ENCODE results near the gene LTF. TPM values are rescaled to one million over a fixed set of nuclear protein-coding genes. Genes with fewer than 3 reads are reported as not detected.

Gene LTF
- total RNA-seq, 1 donor from 2014 or later, result under 0.01 TPM

GRCh38 chr3:46505953-46506352, 41.2 kb upstream of the LTF start:
- FAIRE-seq (no peak), DNase-seq (ENCODE audit: low read depth) (no peak)
- Histone ChIP-seq H3K36me3 (ENCODE audit: control insufficient read depth, insufficient read depth, low read length) (no peaks in the 10 kb centered on the region), H3K27me3 (ENCODE audit: control insufficient read depth, insufficient read depth, low read length) (no peaks in the 10 kb centered on the region), H3K4me3 (ENCODE audit: low read depth, low read length) (no peak overlapping the region)
- TF ChIP-seq, protein P1, sequence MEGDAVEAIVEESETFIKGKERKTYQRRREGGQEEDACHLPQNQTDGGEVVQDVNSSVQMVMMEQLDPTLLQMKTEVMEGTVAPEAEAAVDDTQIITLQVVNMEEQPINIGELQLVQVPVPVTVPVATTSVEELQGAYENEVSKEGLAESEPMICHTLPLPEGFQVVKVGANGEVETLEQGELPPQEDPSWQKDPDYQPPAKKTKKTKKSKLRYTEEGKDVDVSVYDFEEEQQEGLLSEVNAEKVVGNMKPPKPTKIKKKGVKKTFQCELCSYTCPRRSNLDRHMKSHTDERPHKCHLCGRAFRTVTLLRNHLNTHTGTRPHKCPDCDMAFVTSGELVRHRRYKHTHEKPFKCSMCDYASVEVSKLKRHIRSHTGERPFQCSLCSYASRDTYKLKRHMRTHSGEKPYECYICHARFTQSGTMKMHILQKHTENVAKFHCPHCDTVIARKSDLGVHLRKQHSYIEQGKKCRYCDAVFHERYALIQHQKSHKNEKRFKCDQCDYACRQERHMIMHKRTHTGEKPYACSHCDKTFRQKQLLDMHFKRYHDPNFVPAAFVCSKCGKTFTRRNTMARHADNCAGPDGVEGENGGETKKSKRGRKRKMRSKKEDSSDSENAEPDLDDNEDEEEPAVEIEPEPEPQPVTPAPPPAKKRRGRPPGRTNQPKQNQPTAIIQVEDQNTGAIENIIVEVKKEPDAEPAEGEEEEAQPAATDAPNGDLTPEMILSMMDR (IDR thresholded peaks at IDR 0.05; ENCODE audit: insufficient read depth, low read length, severe bottlenecking), result no peak

DNA sequence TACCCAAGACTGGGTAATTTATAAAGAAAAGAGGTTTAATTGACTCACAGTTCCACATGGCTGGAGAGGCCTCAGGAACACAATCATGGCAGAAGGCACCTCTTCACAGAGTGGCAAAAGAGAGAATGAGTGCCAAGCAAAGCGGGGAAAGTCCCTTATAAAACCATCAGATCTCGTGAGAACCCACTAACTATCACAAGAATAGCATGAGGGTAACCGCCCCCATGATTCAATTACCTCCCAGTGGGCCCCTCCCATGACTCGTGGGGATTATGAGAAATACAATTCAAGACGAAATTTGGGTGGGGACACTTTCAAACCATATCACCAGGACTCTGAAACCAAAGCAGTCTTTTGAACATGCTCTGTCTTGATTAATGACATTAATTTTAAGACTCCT, 40.1 kb upstream of the LTF start:
- H3K27me3 ChIP-seq (ENCODE audit: control insufficient read depth, insufficient read depth, low read length), result no peaks in the 10 kb centered on the region
- no peaks in the 10 kb centered on the region for H3K36me3 ChIP-seq (ENCODE audit: control insufficient read depth, insufficient read depth, low read length)
- H3K4me3 ChIP-seq (ENCODE audit: low read depth, low read length), result no peak overlapping the region
- TF ChIP-seq, protein P1 (IDR thresholded peaks at IDR 0.05; ENCODE audit: insufficient read depth, low read length, severe bottlenecking), result no peak
- no peak for DNase-seq (ENCODE audit: low read depth)
- no peak for FAIRE-seq

DNA sequence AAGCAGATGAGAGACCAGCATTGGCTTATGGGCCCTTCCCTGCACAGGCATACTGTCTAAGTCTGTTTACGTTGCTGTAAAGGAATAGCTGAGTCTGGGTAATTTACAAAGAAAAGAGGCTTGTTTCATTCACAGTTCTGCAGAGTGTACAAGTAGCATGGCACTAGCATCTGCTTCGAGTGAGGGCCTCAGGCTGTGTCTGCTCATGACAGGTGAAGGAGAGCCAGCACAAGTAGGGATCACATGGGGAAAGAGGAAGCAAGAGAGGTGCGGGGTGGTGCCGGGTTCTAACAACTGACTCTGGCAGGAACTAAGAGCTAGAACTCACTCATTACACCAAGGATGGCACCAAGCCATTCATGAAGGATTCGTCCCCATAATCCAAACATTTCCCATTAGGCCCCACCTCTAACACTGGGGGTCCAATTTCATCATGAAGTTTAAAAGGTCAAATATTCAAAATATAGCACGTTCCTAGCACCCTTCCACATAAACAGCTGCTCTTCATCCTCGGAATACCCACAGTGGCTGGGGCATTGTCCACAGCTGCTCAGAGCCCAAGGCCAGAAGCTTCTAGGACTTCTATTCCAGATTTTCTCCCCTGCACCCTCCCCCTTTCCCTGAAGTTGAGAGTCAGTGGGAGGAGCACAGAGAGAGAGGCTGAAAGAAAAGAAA, 38.6 kb upstream of the LTF start:
- DNase-seq (ENCODE audit: low read depth) (no peak), FAIRE-seq (no peak)
- no peak overlapping the region for H3K4me3 ChIP-seq (ENCODE audit: low read depth, low read length)
- TF ChIP-seq, protein P1 (IDR thresholded peaks at IDR 0.05; ENCODE audit: insufficient read depth, low read length, severe bottlenecking), result no peak
- no peaks in the 10 kb centered on the region for H3K36me3 ChIP-seq (ENCODE audit: control insufficient read depth, insufficient read depth, low read length)
- H3K27me3 ChIP-seq (ENCODE audit: control insufficient read depth, insufficient read depth, low read length), result no peaks in the 10 kb centered on the region

DNA sequence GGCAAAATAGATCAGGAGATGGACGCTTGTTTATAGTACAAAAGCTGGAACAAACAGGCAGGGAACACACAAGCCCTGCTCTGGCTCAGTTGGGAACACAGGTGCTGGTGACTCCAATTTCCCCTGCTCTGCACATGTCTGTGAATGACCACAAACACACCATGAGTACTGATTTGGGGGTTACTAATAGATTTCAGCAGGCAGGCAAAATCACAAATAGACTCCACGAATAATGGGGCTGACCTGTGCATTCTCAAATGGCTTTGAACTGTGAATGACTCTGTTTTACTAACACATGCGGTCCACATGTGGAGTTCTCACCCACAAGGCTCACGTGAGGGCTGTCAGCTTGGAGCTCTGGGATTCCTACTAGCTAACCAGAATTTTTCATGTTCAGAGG, 37.0 kb upstream of the LTF start:
- Histone ChIP-seq H3K36me3 (ENCODE audit: control insufficient read depth, insufficient read depth, low read length) (no peaks in the 10 kb centered on the region), H3K4me3 (ENCODE audit: low read depth, low read length) (no peak overlapping the region), H3K27me3 (ENCODE audit: control insufficient read depth, insufficient read depth, low read length) (no peaks in the 10 kb centered on the region)
- TF ChIP-seq, protein P1 (IDR thresholded peaks at IDR 0.05; ENCODE audit: insufficient read depth, low read length, severe bottlenecking), result no peak
- DNase-seq (ENCODE audit: low read depth) (no peak), FAIRE-seq (peak; percentile 83)

GRCh38 chr3:46500656-46501635, 36.2 kb upstream of the LTF start:
- Histone ChIP-seq H3K27me3 (ENCODE audit: control insufficient read depth, insufficient read depth, low read length) (no peaks in the 10 kb centered on the region), H3K36me3 (ENCODE audit: control insufficient read depth, insufficient read depth, low read length) (no peaks in the 10 kb centered on the region), H3K4me3 (ENCODE audit: low read depth, low read length) (no peak overlapping the region)
- TF ChIP-seq, protein P1 (IDR thresholded peaks at IDR 0.05; ENCODE audit: insufficient read depth, low read length, severe bottlenecking), result no peak
- no peak for DNase-seq (ENCODE audit: low read depth)
- FAIRE-seq, result no peak

Data from bronchial epithelial cell (primary cell).